ENCODE results near the gene UNC79. TPM values are rescaled to one million over a fixed set of nuclear protein-coding genes. Genes with fewer than 3 reads are reported as not detected.

UNC79 gene
- total and polyA plus RNA-seq, 10 of the 15 experiments (the other 5 are each of a cell fraction or from before 2014, with no cell fraction given), result 0.04 to 0.29 (median 0.14) TPM

DNA sequence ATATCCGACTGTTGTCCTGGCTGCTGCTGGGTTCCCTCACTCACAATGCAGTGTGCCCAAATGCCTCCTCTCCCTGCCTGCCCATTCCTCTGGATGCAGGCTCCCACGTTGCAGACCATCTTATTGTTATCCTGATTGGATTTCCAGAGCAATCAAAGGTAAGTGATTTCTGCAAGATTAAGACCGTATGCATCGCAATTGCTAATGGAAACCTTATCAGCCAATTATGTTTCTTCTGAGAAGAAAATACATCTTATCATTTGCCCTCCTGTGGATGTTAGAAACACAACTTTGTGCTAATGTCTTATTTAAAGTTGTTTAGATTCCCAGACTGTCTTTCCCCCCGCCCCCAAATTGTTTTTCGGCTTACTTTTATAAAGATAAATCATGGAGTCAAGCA is 259.4 kb downstream of the UNC79 start:
- Histone ChIP-seq H3K4me2 (ENCODE audit: control insufficient read depth, insufficient read depth) (no peak overlapping the region), H4K20me1 (ENCODE audit: control insufficient read depth, insufficient read depth) (no peaks in the 10 kb centered on the region), H3K36me3 (ENCODE audit: control insufficient read depth in 2 of 2, insufficient read depth in 2 of 2, low read length in 1 of 2) (no peaks in the 10 kb centered on the region), H3K27ac (ENCODE audit: control insufficient read depth, insufficient read depth) (no peak overlapping the region), H3K9ac (ENCODE audit: control insufficient read depth, insufficient read depth, low read length) (no peak overlapping the region), H3K9me3 (replicated peaks; ENCODE audit: control insufficient read depth, insufficient read depth, low read length) (no peaks in the 10 kb centered on the region), H3K27me3 (replicated peaks in 1 of 2; ENCODE audit: control insufficient read depth in 2 of 2, insufficient read depth in 2 of 2, low read length in 1 of 2) (no peaks in the 10 kb centered on the region; a peak in 1 of 4 replicates), H3K4me1 (ENCODE audit: control insufficient read depth, insufficient read depth, low read length) (no peaks in the 10 kb centered on the region), H3K4me3 (no peak overlapping the region), H2AFZ (ENCODE audit: control insufficient read depth, low read depth, low read length) (no peak overlapping the region), H3K79me2 (ENCODE audit: control insufficient read depth, insufficient read depth, low read length) (no peaks in the 10 kb centered on the region)
- ChIA-PET CTCF (no interaction called here), SMC1A (ENCODE audit: uncharacterized antibody, unreplicated experiment) (no interaction called here), RAD21 (ENCODE audit: unreplicated experiment) (no interaction called here), POLR2A (no interaction called here)
- no TSS peak for BruUV-seq (replicated peaks)
- TF ChIP-seq, protein P1, sequence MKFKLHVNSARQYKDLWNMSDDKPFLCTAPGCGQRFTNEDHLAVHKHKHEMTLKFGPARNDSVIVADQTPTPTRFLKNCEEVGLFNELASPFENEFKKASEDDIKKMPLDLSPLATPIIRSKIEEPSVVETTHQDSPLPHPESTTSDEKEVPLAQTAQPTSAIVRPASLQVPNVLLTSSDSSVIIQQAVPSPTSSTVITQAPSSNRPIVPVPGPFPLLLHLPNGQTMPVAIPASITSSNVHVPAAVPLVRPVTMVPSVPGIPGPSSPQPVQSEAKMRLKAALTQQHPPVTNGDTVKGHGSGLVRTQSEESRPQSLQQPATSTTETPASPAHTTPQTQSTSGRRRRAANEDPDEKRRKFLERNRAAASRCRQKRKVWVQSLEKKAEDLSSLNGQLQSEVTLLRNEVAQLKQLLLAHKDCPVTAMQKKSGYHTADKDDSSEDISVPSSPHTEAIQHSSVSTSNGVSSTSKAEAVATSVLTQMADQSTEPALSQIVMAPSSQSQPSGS (IDR thresholded peaks at IDR 0.05; ENCODE audit: low read length), result no peak
- TF ChIP-seq SMARCA5 (IDR thresholded peaks at IDR 0.05) (no peak), EZH2 (IDR thresholded peaks at IDR 0.05; ENCODE audit: borderline replicate concordance, control insufficient read depth, low read depth, low read length) (no peak), CUX1 (IDR thresholded peaks at IDR 0.05; ENCODE audit: insufficient replicate concordance, low read depth, low read length) (no peak), JUND (IDR thresholded peaks at IDR 0.05; ENCODE audit: low read depth, low read length) (no peak), MTA2 (IDR thresholded peaks at IDR 0.05; ENCODE audit: low read depth) (no peak), NRF1 (conservative IDR thresholded peaks at IDR 0.05; ENCODE audit: low read depth, low read length) (no peak), YBX1 (IDR thresholded peaks at IDR 0.05) (no peak)
- TF ChIP-seq, protein P2, sequence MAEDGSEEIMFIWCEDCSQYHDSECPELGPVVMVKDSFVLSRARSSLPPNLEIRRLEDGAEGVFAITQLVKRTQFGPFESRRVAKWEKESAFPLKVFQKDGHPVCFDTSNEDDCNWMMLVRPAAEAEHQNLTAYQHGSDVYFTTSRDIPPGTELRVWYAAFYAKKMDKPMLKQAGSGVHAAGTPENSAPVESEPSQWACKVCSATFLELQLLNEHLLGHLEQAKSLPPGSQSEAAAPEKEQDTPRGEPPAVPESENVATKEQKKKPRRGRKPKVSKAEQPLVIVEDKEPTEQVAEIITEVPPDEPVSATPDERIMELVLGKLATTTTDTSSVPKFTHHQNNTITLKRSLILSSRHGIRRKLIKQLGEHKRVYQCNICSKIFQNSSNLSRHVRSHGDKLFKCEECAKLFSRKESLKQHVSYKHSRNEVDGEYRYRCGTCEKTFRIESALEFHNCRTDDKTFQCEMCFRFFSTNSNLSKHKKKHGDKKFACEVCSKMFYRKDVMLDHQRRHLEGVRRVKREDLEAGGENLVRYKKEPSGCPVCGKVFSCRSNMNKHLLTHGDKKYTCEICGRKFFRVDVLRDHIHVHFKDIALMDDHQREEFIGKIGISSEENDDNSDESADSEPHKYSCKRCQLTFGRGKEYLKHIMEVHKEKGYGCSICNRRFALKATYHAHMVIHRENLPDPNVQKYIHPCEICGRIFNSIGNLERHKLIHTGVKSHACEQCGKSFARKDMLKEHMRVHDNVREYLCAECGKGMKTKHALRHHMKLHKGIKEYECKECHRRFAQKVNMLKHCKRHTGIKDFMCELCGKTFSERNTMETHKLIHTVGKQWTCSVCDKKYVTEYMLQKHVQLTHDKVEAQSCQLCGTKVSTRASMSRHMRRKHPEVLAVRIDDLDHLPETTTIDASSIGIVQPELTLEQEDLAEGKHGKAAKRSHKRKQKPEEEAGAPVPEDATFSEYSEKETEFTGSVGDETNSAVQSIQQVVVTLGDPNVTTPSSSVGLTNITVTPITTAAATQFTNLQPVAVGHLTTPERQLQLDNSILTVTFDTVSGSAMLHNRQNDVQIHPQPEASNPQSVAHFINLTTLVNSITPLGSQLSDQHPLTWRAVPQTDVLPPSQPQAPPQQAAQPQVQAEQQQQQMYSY (CRISPR knock-in tag; IDR thresholded peaks at IDR 0.05), result no peak
- TF ChIP-seq, protein P3, sequence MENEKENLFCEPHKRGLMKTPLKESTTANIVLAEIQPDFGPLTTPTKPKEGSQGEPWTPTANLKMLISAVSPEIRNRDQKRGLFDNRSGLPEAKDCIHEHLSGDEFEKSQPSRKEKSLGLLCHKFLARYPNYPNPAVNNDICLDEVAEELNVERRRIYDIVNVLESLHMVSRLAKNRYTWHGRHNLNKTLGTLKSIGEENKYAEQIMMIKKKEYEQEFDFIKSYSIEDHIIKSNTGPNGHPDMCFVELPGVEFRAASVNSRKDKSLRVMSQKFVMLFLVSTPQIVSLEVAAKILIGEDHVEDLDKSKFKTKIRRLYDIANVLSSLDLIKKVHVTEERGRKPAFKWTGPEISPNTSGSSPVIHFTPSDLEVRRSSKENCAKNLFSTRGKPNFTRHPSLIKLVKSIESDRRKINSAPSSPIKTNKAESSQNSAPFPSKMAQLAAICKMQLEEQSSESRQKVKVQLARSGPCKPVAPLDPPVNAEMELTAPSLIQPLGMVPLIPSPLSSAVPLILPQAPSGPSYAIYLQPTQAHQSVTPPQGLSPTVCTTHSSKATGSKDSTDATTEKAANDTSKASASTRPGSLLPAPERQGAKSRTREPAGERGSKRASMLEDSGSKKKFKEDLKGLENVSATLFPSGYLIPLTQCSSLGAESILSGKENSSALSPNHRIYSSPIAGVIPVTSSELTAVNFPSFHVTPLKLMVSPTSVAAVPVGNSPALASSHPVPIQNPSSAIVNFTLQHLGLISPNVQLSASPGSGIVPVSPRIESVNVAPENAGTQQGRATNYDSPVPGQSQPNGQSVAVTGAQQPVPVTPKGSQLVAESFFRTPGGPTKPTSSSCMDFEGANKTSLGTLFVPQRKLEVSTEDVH (IDR thresholded peaks at IDR 0.05; ENCODE audit: low read depth, partially characterized antibody), result no peak
- WGBS (ENCODE audit: insufficient coverage, insufficient replicate concordance, low lambda C conversion rate, missing lambda C conversion rate), result 58% methylated on average over 6 of the region's 6 CpGs
- intact Hi-C loops (cut with micrococcal nuclease; ENCODE audit: unreplicated experiment), result no loop called here
- FAIRE-seq, result no peak
- no peak for DNase-seq (ENCODE audit: low read depth, low spot score)
- in situ Hi-C loops (cut with MboI), result no loop called here
- ATAC-seq, result no peak
